ENCODE data around the gene RHOH. TPM values are rescaled to one million over a fixed set of nuclear protein-coding genes. Genes with fewer than 3 reads are reported as not detected.

The RHOH gene
- polyA plus RNA-seq, 10 donors = 0.07 to 6.5 (median 0.55) TPM

- DNase-seq = no peak
Measured at GRCh38 chr4:40204507-40205258, 7.9 kb downstream of the RHOH start.

GRCh38 chr4:40205259-40206198 is 8.7 kb downstream of the RHOH start:
- DNase-seq = no peak

GRCh38 chr4:40206426-40206825 is 9.6 kb downstream of the RHOH start:
- no peak for DNase-seq

- no peak for DNase-seq
Measured at GRCh38 chr4:40209401-40209800, 12.6 kb downstream of the RHOH start.

GRCh38 chr4:40210776-40211175 is 13.9 kb downstream of the RHOH start:
- no peak for DNase-seq

- no peak for DNase-seq
Measured at GRCh38 chr4:40211224-40212185, 14.7 kb downstream of the RHOH start.

- DNase-seq = no peak
Measured at GRCh38 chr4:40212674-40213527, 16.1 kb downstream of the RHOH start.

- no peak for DNase-seq
Measured at GRCh38 chr4:40214038-40214437, 17.2 kb downstream of the RHOH start.

GRCh38 chr4:40214661-40215418 is 18.0 kb downstream of the RHOH start:
- DNase-seq = no peak

- DNase-seq = no peak
Measured at GRCh38 chr4:40216622-40217366, 20.0 kb downstream of the RHOH start.

GRCh38 chr4:40221744-40222143 is 24.9 kb downstream of the RHOH start:
- no peak for DNase-seq

GRCh38 chr4:40223343-40223742 is 26.5 kb downstream of the RHOH start:
- no peak for DNase-seq

GRCh38 chr4:40224432-40224831 is 27.6 kb downstream of the RHOH start:
- DNase-seq = no peak

GRCh38 chr4:40225497-40225896 is 28.7 kb downstream of the RHOH start:
- DNase-seq = no peak

GRCh38 chr4:40227284-40227683 is 30.5 kb downstream of the RHOH start:
- DNase-seq = no peak

GRCh38 chr4:40228497-40229365 is 31.9 kb downstream of the RHOH start:
- DNase-seq = no peak

GRCh38 chr4:40231316-40231863 is 34.6 kb downstream of the RHOH start:
- DNase-seq = no peak

- no peak for DNase-seq
Measured at GRCh38 chr4:40232610-40233009, 35.8 kb downstream of the RHOH start.

All from muscle of back (tissue), 11 donors.